ENCODE results near the gene AGXT2.

DNA sequence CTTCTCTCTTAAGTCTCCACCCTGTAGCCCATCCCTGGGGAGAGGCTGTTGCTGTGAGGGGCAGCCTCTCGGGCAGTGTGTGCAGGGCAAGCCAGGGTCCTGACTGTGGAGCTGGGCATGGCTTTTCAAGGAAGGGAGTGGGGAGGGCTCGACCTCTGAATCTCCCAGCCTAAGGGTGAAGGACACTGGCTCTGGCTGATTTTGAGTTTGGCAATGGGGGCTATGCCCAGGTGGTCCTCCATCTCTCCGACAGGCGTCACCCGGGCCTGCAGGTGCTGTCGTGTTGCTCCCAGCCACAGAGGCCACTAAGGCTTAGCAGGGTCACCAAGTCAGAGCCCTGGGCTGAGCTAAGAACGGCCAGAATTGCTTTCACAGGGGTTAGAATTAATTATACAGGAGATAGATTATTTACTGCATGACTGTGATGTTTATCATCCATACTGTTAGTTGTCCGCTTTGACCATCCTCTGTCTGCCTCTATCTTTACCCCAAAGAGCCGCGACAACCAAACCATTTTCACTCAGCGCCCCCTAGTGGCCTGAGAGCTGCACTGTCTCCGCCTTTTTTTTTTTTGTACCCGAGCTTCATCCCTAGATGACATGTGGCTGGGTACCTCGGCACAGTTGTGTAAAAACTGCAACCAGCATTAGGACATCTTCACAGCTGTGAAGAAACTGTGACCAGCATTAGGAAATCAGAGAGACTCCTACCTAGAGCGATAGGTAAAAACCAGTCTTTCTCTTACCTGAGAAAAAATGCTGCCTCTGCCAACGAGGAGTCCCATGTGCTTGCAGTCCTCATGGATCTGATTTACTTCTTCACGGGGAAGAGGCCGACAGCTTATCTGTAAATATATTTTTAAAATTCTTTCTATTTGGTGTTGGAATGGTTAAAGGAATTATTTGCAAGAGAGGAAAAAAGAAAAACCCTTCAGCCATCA is 44.5 kb downstream of the AGXT2 start:
- TF ChIP-seq, protein P1, sequence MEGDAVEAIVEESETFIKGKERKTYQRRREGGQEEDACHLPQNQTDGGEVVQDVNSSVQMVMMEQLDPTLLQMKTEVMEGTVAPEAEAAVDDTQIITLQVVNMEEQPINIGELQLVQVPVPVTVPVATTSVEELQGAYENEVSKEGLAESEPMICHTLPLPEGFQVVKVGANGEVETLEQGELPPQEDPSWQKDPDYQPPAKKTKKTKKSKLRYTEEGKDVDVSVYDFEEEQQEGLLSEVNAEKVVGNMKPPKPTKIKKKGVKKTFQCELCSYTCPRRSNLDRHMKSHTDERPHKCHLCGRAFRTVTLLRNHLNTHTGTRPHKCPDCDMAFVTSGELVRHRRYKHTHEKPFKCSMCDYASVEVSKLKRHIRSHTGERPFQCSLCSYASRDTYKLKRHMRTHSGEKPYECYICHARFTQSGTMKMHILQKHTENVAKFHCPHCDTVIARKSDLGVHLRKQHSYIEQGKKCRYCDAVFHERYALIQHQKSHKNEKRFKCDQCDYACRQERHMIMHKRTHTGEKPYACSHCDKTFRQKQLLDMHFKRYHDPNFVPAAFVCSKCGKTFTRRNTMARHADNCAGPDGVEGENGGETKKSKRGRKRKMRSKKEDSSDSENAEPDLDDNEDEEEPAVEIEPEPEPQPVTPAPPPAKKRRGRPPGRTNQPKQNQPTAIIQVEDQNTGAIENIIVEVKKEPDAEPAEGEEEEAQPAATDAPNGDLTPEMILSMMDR (IDR thresholded peaks at IDR 0.05): no peak
- no peak for TF ChIP-seq POLR2A (IDR thresholded peaks at IDR 0.05)
